Limb (tissue), 2 donors: ENCODE measurements around the gene UST.
A peak's percentile ranks its signal among the peaks of the same experiment; 100 is the strongest.
"Not testable (repeated sequence)": the region's sequence is repeated elsewhere in the genome, so short reads cannot be mapped to it uniquely, and the experiment has no call there.

Experiments used
- DNase-seq, 2 donors: peaks; one replicate each; pipeline ENCODE4 v3.0.0-alpha.2; 2016; ENCODE audit errors: extremely low spot score in 2 of 2

UST gene

GRCh38 chr6:149001422-149001821, 254.6 kb downstream of the UST start:
- DNase-seq = no peak

DNA sequence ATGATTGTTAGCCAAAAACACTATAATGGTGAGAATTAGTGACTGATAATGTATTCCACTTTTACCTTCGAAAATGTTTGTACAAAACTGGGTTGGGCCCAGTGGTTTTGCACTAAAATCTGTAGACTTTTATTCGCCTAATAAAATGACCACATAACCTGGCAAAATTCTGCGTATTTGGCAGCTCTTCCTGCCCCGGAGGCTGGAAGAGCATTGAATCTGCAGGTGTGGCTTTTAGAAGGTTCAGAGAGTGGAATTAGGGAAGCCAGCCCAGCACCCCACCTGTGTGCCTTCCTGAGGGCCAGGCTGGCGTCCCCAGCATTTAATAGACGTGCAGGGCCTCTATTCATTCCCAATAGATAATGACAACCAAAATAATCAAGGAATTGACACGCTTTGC, 256.7 kb downstream of the UST start:
- no peak for DNase-seq

- no peak for DNase-seq
These were observed 257.8 kb downstream of the UST start for GRCh38 chr6:149004664-149005063.

DNA sequence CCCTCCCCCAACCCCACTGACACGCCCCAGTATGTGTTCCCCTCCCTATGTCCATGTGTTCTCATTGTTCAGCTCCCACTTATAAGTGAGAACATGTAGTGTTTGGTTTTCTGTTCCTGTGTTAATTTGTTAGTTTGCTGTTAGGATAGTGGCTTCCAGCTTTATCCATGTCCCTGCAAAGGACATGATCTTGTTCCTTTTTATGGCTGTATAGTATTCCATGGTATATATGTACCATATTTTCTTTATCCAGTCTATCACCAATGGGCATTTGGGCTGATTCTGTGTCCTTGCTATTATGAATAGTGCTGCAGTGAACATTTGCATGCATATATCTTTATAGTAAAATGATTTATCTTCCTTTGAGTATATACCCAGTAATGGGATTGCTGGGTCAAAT, 259.4 kb downstream of the UST start:
- not testable (repeated sequence) for DNase-seq

DNA sequence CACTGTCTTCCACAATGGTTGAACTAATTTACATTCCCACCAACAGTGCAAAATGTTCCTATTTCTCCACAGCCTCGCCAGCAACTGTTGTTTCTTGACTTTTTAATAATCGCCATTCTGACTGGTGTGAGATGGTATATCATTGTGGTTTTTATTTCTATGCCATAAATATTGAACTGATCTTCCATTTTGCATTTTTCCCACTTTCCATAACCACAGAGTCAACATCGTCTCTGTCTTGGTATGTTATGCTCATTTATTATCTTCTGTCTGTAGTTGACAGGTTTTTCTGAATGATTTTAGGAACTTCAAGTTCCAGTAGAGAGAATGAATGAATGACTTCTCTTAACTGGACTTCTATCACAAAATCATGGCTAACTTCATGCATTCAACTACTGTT, 259.8 kb downstream of the UST start:
- DNase-seq = no peak

- DNase-seq = no peak
These were observed 261.0 kb downstream of the UST start for GRCh38 chr6:149007846-149008245.

DNA sequence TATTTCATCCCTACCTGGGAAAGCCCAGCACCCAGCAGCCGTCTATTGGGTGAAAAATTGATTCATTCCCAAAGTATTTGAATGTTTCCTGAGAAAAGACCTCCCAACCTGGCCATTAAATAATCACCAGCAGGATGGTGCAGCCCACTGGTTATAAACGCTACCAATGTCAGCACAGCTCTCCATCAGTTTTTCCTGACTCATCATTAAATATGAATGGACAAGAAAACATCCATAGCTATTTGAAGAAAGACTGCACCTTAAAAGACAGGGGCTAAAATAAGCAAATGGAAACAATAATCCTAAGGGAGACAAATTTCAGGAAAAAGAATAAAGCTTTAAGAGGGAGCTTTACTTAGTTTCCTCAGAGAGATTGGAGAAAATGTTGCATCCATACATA, 261.9 kb downstream of the UST start:
- DNase-seq = no peak

GRCh38 chr6:149012040-149012545, 265.3 kb downstream of the UST start:
- DNase-seq = no peak

DNA sequence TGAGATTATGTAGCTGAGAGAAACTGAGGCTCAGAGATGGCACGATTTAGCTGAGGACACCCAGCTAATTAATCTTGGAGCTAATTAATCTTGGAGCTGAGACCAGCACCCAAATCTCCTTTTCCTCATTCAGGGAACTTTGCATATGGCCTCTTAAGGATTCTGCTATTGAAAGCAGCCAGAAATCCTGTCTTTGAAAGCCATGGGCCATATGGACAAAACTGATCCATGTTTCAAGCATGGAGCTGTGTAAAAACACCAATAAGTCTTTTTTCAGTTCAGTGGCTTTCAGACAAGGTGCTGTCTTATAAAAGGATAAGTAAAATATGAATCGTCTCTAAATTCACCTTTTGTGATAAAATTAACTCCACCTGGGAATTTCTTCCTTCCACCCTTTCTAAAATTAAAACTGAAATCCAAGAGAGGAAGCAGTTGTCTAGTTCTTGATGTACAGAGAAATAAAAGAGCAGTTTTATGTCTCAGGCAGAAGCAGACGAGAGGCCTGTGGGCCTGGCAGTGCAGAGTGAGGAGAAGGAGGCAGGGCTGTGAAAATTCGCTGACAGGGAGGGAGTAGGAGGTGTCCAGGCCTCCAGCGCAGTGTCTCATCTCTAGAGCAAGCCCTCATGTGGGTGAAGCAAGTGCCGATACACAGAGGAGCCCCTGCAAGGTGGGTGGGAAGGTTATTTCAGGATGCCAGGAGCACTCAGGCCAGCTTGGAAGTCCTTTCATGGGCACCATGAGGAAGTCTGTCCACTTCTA, 266.9 kb downstream of the UST start:
- no peak for DNase-seq

GRCh38 chr6:149014631-149015534, 268.1 kb downstream of the UST start:
- DNase-seq = no peak

DNA sequence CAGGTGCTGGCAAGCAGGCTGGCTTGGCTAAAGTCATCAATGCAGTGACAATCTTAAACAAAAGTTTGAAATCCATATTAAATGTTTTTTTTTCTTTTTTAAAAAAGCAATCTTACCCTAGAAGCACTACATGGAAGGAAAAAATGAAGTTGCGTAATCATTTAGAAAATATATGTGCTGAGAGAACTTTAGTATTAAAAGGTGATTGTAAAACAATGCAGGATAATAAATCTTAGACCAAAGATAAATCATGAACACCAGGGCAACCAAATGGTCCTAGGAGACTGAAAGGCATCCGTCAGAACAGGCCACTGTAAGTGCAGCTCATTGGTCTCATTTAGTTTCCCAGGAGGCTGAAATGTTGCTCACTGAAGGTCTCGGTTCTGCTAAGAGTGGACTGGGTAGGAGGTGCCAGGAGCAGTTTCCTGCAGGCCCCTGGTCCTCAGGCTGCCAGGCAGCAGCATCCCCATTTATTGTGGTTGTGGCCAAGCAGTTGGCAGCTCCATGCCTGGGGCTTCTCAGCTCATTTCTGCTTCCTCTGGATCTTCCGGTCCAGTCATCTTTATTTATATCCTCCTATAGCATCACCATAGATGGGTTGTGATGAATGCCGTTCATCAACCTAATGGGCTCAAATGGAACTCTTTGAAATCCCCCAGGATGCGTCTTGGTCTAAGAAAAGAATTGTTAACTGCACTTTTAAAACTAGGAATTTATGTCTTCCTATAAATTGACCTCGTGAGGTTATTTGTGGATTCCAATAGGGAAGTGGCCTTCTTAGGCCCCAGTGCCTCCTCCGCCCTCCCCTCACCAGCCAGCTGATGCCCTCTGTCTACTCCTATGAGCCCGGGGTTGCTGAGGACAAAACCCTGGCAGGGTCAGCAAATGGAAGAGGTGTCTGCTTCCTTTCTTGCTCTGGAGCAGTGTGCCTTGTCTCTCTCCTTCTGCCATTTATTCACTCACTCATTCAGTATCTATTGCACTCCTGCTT, 269.0 kb downstream of the UST start:
- DNase-seq = no peak

DNA sequence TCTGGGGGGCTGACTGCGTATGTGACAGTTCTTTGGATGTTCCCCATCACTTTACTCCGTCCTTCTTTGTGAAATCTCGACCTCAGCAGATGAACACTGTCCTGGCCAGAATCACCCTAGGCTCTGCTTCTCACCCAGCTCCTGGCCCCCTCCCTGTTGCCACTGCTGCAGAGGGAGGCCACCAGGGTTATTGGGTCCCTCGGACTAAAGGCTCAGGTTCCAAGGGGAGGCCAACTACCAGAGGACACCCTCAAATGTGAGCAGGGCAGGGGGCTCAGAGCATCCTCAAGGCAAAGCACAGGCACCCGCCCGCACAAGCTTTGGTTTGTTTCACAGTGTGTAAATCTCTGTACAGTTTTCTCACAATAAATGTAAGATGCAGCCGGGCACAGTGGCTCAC, 269.9 kb downstream of the UST start:
- no peak for DNase-seq

GRCh38 chr6:149020319-149020718, 273.5 kb downstream of the UST start:
- no peak for DNase-seq

DNA sequence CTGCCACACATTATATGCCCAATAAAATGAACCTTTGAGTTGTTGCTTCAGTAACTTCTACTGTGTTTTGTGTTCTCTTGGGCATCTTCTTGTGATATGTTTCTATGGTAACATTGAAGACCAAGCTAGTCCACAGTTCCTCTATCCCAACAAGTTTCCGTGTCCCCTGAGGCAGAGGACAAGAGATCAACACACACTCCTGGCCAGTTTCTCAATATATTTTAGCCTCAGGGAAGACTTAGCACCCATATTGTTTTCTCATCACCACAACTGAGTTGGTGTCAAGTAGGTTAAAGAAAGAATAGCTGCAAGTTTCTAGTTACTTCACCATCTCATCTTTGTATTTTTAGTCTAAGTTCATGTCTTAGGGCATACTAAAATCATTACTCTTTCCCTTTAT, 277.5 kb downstream of the UST start:
- DNase-seq = no peak

- no peak for DNase-seq
These were observed 278.2 kb downstream of the UST start for GRCh38 chr6:149025061-149025460.

GRCh38 chr6:149026530-149026942, 279.7 kb downstream of the UST start:
- DNase-seq = peak in 1 of 2 donors; percentile 52

DNA sequence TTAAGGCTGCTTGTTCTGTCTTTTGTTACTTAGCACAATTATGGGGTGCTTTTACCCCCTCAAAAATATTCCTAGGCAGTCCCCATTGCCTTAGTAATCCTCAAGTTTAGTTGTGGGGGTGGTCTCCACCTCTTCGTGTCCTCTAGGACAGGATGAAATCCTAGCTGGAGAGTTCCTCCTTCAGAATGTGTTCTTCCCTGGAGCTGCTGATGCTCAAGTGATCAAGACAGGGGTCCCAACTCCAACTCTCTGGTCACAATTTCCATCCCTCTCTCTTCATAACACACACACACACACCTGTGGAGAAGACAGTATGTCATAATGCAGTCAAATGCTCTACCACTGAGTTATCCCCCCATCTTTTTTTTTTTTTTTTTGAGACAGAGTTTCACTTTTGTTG, 280.7 kb downstream of the UST start:
- no peak for DNase-seq

DNA sequence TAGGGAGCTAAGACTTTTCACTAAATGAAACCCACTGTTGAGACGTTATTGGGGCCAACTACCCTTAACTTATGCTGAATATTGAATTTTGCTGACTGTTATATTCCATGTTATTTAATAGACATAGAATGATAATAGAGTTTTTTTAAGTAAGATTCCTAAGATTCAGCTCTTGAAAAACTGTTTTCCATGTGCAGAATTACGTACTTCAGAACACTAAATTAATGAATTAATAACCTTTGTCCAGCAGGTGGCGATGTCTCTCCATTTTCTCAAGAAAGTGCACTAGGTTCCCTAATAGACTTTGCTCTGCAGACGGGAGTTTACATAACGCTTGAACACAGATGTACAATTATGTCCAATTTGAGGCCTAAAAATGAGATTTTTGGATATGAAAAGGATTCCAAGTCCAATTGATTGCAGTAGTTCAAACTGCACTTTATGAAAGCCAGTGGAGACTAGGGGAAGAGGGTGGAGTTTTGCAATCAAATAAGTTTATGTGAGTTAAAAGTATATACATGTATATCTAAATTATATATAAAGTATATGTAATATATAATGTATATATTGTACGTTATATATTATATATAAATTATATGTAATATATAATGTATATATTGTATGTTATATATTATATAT, 282.1 kb downstream of the UST start:
- peak; percentile 53 to 95 for DNase-seq

GRCh38 chr6:149031201-149031858, 284.5 kb downstream of the UST start:
- no peak for DNase-seq
